ENCODE data around the gene HTR2B. TPM values are rescaled to one million over a fixed set of nuclear protein-coding genes. Genes with fewer than 3 reads are reported as not detected.

HTR2B gene
- total RNA-seq, 4 donors from 2014 or later = 0.20 to 0.60 (median 0.42) TPM; not detected in 1

DNA sequence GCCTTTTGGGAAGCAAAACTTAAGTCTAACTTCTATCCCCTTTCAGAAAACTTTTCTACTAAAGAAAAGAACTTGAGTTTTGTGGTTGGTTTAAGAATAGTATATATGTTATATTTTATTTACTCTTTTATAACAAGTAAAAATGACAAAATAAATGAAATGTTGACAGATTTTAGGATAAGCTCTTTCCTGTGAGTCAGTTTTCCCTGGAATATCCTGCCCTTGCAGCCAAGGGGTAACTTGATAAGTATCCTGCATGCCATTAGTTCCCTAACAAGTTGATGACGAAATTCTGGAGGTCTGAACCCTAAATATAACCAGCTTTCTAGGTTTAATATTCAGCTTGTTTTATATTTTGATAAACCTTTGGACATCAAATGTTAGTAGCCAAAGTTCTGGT is 7.3 kb upstream of the HTR2B start:
- WGBS, 2 donors = 86 to 90% methylated on average over 1 of the region's 1 CpG
- Histone ChIP-seq H3K4me1 (peaks cover 0 to 13% (median 2%) of the 10 kb centered on the region in 4 donors), H3K36me3 (no peaks in the 10 kb centered on the region), H3K27ac (no peak overlapping the region), H3K9me3 (no peaks in the 10 kb centered on the region), H3K27me3 (no peaks in the 10 kb centered on the region), H3K4me3 (no peak overlapping the region)
- TF ChIP-seq EP300 (IDR thresholded peaks at IDR 0.05) (no peak), POLR2A (IDR thresholded peaks at IDR 0.05) (no peak)
- TF ChIP-seq, protein P1, sequence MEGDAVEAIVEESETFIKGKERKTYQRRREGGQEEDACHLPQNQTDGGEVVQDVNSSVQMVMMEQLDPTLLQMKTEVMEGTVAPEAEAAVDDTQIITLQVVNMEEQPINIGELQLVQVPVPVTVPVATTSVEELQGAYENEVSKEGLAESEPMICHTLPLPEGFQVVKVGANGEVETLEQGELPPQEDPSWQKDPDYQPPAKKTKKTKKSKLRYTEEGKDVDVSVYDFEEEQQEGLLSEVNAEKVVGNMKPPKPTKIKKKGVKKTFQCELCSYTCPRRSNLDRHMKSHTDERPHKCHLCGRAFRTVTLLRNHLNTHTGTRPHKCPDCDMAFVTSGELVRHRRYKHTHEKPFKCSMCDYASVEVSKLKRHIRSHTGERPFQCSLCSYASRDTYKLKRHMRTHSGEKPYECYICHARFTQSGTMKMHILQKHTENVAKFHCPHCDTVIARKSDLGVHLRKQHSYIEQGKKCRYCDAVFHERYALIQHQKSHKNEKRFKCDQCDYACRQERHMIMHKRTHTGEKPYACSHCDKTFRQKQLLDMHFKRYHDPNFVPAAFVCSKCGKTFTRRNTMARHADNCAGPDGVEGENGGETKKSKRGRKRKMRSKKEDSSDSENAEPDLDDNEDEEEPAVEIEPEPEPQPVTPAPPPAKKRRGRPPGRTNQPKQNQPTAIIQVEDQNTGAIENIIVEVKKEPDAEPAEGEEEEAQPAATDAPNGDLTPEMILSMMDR (IDR thresholded peaks at IDR 0.05) = no peak
- no peak for DNase-seq (ENCODE audit: low spot score in 2 of 2)

DNA sequence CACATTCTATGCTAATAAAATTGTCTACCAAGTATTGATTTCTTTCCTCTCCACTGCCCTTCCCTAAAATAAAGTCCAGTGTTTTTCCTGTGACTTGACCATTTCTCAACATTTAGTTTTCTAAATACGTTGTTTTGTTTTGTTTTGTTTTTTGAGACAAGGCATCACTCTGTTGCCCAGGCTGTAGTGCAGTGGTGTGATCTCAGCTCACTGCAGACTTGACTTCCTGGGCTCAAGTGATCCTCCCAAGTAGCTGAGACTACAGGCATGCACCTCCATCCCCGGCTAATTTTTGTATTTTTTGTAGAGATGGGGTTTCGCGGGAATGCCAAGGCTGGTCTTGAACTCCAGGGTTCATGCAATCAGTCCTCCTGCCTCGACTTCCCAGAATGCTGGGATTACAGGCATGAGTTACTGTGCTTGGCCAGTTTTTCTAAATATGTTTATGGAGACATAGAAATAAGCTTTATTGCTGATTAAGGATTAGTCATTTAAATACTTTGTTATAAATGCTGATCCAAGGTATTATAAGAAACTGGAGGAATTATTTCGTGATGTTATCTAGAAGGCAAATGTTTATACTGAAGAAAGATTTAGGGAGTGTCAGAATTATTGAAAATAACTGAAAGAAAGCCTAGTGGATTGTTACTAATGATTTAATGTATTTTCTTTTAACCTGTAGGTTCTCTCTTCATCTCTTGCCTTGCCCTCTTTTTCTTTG is 5.7 kb upstream of the HTR2B start:
- no peak for DNase-seq (ENCODE audit: low spot score in 2 of 2)

DNA sequence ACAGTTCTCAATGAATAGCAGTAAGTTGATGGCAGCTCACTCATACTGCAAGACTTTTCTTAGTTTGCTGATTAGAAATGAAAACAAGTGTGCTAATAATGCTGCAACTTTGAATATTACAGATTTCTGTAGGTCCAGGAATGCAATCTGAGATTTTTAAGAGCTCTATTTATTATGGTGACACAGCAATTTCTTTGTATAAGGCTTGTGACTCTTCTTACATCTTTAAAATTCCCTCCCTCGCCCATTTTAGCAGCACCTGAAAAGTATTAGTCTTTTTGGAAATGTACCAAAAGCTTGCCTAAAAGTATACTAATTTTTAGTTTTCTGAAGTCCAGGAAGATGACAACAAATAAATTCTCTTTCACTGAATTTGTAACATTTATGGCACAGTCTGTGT is 4.4 kb upstream of the HTR2B start:
- Histone ChIP-seq H3K4me1 (peaks cover 0 to 15% (median 11%) of the 10 kb centered on the region in 4 donors), H3K36me3 (no peaks in the 10 kb centered on the region), H3K27ac (no peak overlapping the region), H3K4me3 (no peak overlapping the region), H3K27me3 (no peaks in the 10 kb centered on the region), H3K9me3 (no peaks in the 10 kb centered on the region)
- DNase-seq (ENCODE audit: low spot score in 2 of 2) = no peak
- TF ChIP-seq, protein P1 (IDR thresholded peaks at IDR 0.05) = no peak
- TF ChIP-seq EP300 (IDR thresholded peaks at IDR 0.05) (no peak), POLR2A (IDR thresholded peaks at IDR 0.05) (no peak)
- WGBS, 2 donors = 72 to 73% methylated on average over 1 of the region's 1 CpG

More for the DNA sequence above, 5.7 kb upstream of the HTR2B start:
- no peak for TF ChIP-seq POLR2A (IDR thresholded peaks at IDR 0.05)
- no peak overlapping the region for H3K27ac ChIP-seq
- H3K4me3 ChIP-seq = no peak overlapping the region
- 88 to 92% methylated on average over 6 of the region's 6 CpGs for WGBS, 2 donors
- H3K27me3 ChIP-seq = no peaks in the 10 kb centered on the region
- H3K36me3 ChIP-seq = no peaks in the 10 kb centered on the region
- peaks cover 0 to 14% (median 3%) of the 10 kb centered on the region in 4 donors for H3K4me1 ChIP-seq
- H3K9me3 ChIP-seq = no peaks in the 10 kb centered on the region

DNA sequence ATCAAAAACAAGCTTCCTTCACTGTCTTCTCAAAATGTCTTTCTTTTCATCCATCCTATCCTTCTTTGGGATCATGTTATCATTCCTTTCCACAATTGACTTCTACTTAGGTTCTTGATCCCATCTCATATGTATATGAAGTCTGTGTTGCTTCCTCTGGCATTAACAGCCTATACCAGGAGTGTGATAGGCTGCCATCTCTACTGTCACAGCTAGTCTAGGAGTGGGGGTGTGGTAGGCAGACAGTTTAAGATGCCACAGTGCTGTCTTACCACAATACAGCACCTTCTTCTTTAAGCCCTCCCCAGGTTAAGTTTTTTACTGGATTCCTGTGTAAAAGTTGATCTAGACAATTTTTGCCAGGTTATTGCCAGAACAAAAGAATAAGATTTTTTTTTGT is 3.7 kb upstream of the HTR2B start:
- TF ChIP-seq EP300 (IDR thresholded peaks at IDR 0.05) (no peak), POLR2A (IDR thresholded peaks at IDR 0.05) (no peak)
- TF ChIP-seq, protein P1 (IDR thresholded peaks at IDR 0.05) = no peak
- Histone ChIP-seq H3K4me3 (no peak overlapping the region), H3K27me3 (no peaks in the 10 kb centered on the region), H3K27ac (no peak overlapping the region), H3K4me1 (peaks cover 0 to 20% (median 15%) of the 10 kb centered on the region in 4 donors), H3K9me3 (no peaks in the 10 kb centered on the region), H3K36me3 (no peaks in the 10 kb centered on the region)
- no peak for DNase-seq (ENCODE audit: low spot score in 2 of 2)

DNA sequence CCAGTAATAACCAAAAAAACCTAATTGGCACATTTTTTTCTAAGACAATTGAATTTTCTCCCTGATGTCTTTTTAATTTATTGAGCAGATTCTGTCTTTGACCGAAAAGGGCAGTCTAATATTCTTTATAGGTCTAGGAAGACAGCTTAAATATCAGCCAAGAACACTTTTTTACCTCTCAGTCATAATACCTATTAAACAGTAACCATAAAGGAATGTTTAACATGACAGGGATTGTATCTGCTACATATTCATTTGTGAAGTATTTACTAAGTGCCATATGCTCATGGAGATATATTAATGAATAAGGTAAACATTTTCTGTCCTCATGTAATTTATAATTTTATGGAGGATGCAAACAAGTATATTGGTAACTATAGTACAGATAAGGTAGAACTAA is 3.1 kb upstream of the HTR2B start:
- no peak overlapping the region for H3K27ac ChIP-seq
- 95 to 97% methylated on average over 1 of the region's 1 CpG for WGBS, 2 donors
- H3K4me3 ChIP-seq = no peak overlapping the region
- no peaks in the 10 kb centered on the region for H3K36me3 ChIP-seq
- TF ChIP-seq EP300 (IDR thresholded peaks at IDR 0.05) (no peak), POLR2A (IDR thresholded peaks at IDR 0.05) (no peak)
- TF ChIP-seq, protein P1 (IDR thresholded peaks at IDR 0.05) = no peak
- no peaks in the 10 kb centered on the region for H3K9me3 ChIP-seq
- no peaks in the 10 kb centered on the region for H3K27me3 ChIP-seq
- DNase-seq (ENCODE audit: low spot score in 2 of 2) = no peak
- peaks cover 0 to 26% (median 18%) of the 10 kb centered on the region in 4 donors for H3K4me1 ChIP-seq

Data from tibial nerve (tissue), 4 donors.